Measurements from ENCODE around the gene NCS1. TPM values are rescaled to one million over a fixed set of nuclear protein-coding genes. Genes with fewer than 3 reads are reported as not detected.
A peak's percentile ranks its signal among the peaks of the same experiment; 100 is the strongest.

The NCS1 gene
- total RNA-seq, 2 donors from 2014 or later: 50.8 to 58.3 TPM

DNA sequence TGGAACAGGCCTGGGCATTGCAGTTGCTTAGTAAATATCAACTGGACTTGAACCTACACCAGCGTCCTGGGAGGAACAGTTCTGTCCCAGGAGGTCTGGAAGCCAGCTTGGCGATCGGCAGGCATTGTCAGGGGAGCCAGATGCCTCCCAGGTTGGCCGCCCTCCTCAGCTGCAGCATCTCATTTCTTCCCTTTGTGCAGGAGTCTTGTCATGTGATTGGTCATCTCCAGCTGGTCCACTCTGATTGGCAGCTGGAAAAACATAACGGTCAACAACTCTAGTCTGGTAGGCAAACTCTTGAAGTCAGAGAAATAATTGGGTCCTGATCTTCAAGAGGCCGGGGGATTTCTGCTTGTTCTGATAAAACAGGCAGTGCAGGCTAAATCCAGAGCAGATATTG lies 29.6 kb upstream of the NCS1 start:
- no peak for DNase-seq (ENCODE audit: low spot score)
- ATAC-seq (ENCODE audit: insufficient number of reproducible peaks, low FRiP score, low read depth): no peak
- no peaks in the 10 kb centered on the region for H3K9me3 ChIP-seq
- H3K36me3 ChIP-seq: no peaks in the 10 kb centered on the region
- TF ChIP-seq, protein P1, sequence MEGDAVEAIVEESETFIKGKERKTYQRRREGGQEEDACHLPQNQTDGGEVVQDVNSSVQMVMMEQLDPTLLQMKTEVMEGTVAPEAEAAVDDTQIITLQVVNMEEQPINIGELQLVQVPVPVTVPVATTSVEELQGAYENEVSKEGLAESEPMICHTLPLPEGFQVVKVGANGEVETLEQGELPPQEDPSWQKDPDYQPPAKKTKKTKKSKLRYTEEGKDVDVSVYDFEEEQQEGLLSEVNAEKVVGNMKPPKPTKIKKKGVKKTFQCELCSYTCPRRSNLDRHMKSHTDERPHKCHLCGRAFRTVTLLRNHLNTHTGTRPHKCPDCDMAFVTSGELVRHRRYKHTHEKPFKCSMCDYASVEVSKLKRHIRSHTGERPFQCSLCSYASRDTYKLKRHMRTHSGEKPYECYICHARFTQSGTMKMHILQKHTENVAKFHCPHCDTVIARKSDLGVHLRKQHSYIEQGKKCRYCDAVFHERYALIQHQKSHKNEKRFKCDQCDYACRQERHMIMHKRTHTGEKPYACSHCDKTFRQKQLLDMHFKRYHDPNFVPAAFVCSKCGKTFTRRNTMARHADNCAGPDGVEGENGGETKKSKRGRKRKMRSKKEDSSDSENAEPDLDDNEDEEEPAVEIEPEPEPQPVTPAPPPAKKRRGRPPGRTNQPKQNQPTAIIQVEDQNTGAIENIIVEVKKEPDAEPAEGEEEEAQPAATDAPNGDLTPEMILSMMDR (IDR thresholded peaks at IDR 0.05): no peak
- no peak overlapping the region for H3K4me3 ChIP-seq
- H3K27ac ChIP-seq: no peak overlapping the region
- H3K4me1 ChIP-seq (ENCODE audit: control insufficient read depth in 1 of 2, low read depth in 2 of 2): peaks cover 17 to 42% of the 10 kb centered on the region in 2 donors
- H3K27me3 ChIP-seq (replicated peaks; ENCODE audit: insufficient read depth): no peaks in the 10 kb centered on the region

DNA sequence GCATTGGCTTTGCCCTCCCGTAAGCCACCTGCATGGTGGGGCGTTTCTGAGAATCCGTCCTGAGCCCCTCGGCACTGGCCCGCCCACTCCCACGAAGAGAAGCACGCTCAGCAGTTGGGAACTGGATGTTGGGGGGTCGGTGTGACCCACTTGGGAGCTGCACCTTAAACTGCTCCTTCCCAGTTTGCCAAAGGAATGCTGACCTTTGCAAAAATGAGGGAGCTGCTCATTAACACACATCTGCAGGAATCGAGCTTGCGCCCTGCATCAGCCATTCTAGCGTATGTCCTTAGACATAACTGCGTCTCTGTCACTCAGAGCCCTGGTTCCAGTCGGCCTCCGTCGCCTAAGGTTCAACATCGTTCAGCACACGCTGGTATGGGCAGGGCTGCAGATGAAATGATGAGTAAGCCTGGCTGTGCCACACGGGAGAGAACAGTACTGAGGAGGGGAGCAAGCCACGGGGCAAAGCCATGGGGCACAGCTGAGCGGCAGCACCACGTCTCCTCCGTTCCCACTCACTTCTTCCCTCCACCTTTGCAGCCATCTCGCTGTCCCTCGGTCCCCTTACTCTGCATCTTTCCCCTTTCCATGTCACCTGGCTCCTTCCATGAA lies 28.8 kb upstream of the NCS1 start:
- Histone ChIP-seq H3K4me3 (peak overlapping the region; percentile 61), H3K4me1 (ENCODE audit: control insufficient read depth in 1 of 2, low read depth in 2 of 2) (peaks cover 16 to 37% of the 10 kb centered on the region in 2 donors), H3K36me3 (no peaks in the 10 kb centered on the region), H3K27ac (no peak overlapping the region), H3K27me3 (replicated peaks; ENCODE audit: insufficient read depth) (no peaks in the 10 kb centered on the region), H3K9me3 (no peaks in the 10 kb centered on the region)
- no peak for ATAC-seq (ENCODE audit: insufficient number of reproducible peaks, low FRiP score, low read depth)
- TF ChIP-seq, protein P1 (IDR thresholded peaks at IDR 0.05): no peak
- DNase-seq (ENCODE audit: low spot score): no peak

DNA sequence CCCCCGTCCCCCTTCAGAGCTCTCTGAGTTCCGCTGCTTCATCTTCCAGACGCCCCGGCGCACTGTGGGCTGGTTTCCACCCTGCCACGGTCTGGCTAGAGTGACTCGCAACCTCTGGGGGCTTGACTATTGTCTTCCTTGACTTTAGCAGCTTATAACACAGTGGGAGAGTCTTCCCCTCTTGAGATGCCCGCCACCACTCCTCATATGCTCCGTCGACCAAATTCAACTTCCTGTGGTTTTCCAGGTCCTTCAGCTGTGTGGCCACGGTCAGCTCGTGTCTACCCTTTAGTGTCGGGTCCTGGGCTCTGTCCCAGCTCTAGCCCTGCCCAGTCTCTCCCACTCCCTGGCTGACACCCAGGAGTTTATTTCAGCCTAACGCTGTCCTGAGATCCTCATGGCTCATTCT lies 28.2 kb upstream of the NCS1 start:
- H3K27ac ChIP-seq: no peak overlapping the region
- DNase-seq (ENCODE audit: low spot score): no peak
- no peaks in the 10 kb centered on the region for H3K9me3 ChIP-seq
- no peak for ATAC-seq (ENCODE audit: insufficient number of reproducible peaks, low FRiP score, low read depth)
- H3K36me3 ChIP-seq: no peaks in the 10 kb centered on the region
- H3K4me1 ChIP-seq (ENCODE audit: control insufficient read depth in 1 of 2, low read depth in 2 of 2): peaks cover 11 to 31% of the 10 kb centered on the region in 2 donors
- TF ChIP-seq, protein P1 (IDR thresholded peaks at IDR 0.05): no peak
- no peaks in the 10 kb centered on the region for H3K27me3 ChIP-seq (replicated peaks; ENCODE audit: insufficient read depth)
- H3K4me3 ChIP-seq: peak overlapping the region; percentile 61

DNA sequence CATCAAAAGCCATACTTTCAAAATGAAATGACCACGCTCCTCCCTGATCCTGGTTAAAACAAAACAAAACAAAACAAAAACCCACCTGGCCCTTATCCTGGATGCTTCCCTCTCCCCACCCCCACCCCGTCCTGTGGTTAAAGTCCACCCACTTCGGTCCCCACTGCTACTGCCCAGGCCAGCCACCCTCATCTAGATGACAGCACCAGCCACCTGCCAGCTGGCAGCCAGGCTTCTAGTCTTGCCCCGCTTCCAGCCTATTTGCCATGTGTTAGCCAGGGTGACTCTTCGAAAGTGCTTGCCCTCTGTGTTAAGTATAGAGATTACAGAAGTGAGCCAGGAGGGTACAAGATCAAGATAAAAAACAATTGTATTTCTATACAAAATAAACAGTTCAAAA lies 27.5 kb upstream of the NCS1 start:
- no peak overlapping the region for H3K27ac ChIP-seq
- no peak for ATAC-seq (ENCODE audit: insufficient number of reproducible peaks, low FRiP score, low read depth)
- H3K36me3 ChIP-seq: no peaks in the 10 kb centered on the region
- no peaks in the 10 kb centered on the region for H3K9me3 ChIP-seq
- no peaks in the 10 kb centered on the region for H3K27me3 ChIP-seq (replicated peaks; ENCODE audit: insufficient read depth)
- peak overlapping the region; percentile 61 for H3K4me3 ChIP-seq
- DNase-seq (ENCODE audit: low spot score): no peak
- TF ChIP-seq, protein P1 (IDR thresholded peaks at IDR 0.05): no peak
- peaks cover 8 to 24% of the 10 kb centered on the region in 2 donors for H3K4me1 ChIP-seq (ENCODE audit: control insufficient read depth in 1 of 2, low read depth in 2 of 2)

DNA sequence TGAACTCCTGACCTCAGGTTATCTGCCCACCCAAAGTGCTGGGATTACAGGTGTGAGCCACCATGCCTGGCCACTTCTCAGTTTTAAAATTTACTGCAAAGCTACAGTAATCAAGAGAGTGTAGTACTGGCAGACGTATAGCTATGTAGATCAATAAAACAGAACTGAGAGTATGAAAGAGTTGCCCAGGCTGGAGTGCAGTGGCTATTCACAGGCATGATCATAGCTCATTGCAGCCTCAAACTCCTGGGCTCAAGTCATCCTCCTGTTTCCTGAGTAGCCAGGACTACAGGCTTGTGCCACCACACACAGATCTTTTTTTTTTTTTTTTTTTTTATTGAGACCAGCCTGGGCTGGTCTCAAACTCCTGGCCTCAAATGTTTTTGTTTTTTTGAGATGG lies 26.5 kb upstream of the NCS1 start:
- Histone ChIP-seq H3K27me3 (replicated peaks; ENCODE audit: insufficient read depth) (no peaks in the 10 kb centered on the region), H3K36me3 (no peaks in the 10 kb centered on the region), H3K27ac (no peak overlapping the region), H3K4me1 (ENCODE audit: control insufficient read depth in 1 of 2, low read depth in 2 of 2) (peaks cover 8 to 22% of the 10 kb centered on the region in 2 donors), H3K9me3 (no peaks in the 10 kb centered on the region), H3K4me3 (no peak overlapping the region)
- ATAC-seq (ENCODE audit: insufficient number of reproducible peaks, low FRiP score, low read depth) (no peak), DNase-seq (ENCODE audit: low spot score) (no peak)
- TF ChIP-seq, protein P1 (IDR thresholded peaks at IDR 0.05): no peak

Measured in thoracic aorta (tissue), 2 donors.